NCI-H2196 treated with DMSO at 0.1 percent for 48 hours (cell line): ENCODE results near the gene TLR5.
"Not testable (repeated sequence)": the region's sequence is repeated elsewhere in the genome, so short reads cannot be mapped to it uniquely, and the experiment has no call there.

Source experiments
- DNase-seq: peaks from one replicate; lab custom pipeline; 2025; ENCODE audit not compliant: unreplicated experiment; lab: John Stamatoyannopoulos, UW

TLR5 gene, protein sequence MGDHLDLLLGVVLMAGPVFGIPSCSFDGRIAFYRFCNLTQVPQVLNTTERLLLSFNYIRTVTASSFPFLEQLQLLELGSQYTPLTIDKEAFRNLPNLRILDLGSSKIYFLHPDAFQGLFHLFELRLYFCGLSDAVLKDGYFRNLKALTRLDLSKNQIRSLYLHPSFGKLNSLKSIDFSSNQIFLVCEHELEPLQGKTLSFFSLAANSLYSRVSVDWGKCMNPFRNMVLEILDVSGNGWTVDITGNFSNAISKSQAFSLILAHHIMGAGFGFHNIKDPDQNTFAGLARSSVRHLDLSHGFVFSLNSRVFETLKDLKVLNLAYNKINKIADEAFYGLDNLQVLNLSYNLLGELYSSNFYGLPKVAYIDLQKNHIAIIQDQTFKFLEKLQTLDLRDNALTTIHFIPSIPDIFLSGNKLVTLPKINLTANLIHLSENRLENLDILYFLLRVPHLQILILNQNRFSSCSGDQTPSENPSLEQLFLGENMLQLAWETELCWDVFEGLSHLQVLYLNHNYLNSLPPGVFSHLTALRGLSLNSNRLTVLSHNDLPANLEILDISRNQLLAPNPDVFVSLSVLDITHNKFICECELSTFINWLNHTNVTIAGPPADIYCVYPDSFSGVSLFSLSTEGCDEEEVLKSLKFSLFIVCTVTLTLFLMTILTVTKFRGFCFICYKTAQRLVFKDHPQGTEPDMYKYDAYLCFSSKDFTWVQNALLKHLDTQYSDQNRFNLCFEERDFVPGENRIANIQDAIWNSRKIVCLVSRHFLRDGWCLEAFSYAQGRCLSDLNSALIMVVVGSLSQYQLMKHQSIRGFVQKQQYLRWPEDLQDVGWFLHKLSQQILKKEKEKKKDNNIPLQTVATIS

DNA sequence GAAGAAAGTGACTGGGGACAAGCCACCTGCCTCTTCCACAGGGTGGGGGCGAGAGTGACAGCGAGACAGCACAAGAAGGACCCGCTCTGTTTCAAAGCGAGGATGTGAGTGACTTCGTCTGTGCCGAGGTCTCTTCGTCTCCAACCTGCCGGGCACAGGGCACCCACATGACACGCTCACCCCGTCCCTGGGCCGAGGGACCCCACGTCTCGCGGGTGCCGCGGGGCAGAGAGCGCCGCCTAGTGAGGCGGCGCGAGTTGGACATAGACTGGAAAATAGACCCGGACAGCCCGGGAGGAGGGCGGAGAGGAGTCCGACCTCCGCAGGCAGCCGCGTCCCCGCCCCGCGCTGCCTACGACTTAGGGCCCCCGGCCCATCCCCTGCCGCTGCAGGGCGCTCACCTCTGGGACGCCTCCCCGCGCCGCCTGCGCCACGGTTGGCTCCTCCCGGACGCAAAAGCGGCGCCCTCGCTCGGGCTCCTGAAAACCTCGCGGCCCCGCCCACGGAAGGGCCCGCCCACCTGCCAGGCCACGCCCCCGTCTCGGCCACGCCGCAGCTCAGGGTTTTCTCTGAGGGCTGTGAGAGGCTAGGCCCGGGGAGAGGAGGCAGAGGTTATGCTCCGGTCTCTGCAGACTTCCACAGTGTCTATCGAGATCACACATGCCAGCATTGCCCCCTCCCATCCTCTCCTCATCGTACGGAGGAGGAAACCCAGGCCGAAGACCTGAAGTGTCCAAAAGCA lies at the start of gene TLR5:
TLR5 (minus strand) TSS at position 454 of the 742 bp plus-strand sequence. CDS start 30,217 bp downstream, outside the sequence.
- DNase-seq, result peak; percentile 62

DNA sequence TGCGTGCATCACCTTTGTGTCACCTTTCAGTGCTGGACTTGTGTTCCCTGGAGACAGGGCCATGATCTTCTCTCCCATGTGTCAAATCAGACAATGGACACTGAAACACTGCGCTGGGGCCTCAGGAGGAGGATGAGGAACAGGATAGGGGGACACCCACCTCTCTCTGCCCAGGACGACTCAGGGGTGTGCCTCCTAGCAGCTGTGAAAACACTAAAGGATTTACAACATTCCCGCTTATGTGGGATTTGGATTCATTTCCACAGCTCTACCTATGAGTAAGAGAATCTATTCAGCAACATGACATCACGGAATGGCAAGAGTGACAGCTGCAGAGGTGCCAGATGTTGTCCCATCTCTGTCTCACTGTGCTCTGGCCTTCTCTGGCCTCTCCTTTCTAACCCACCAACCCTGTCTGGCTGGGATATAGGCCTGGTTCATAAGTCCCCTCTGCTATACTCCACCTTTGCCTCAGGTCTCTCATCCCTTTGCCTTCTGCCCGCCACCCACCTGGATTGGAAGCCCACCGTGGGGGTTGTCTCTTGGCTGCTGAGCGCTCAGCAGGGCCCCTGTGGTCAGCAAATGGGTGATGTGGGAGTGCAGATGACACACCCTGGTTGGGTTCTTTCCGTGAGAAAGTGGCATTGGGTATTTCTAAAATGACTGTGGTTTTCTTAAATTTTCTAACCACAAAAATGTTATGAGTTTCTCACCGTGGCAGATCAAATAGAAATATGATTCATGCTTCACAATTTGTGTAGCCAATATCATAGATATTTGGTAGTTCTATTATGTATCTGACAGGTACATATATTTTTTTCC lies 47.1 kb upstream of the TLR5 start:
- no peak for DNase-seq

DNA sequence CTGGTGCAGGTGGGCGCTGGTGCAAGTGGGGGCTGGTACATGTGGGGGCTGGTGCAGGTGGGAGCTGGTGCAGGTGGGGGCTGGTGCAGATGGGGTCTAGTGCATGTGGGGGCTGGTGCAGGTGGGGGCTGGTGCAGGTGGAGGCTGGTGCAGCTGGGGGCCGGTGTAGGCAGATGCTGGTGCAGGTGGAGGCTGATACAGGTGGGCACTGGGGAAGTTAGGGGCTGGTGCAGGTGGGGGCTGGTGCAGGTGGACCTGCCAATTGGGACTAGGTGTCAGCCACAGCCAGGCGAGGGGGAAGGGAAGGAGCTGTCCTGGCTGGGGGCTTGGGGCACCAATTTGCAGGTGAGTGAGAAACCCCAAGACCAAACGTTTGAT lies 46.5 kb upstream of the TLR5 start:
- DNase-seq, result no peak

DNA sequence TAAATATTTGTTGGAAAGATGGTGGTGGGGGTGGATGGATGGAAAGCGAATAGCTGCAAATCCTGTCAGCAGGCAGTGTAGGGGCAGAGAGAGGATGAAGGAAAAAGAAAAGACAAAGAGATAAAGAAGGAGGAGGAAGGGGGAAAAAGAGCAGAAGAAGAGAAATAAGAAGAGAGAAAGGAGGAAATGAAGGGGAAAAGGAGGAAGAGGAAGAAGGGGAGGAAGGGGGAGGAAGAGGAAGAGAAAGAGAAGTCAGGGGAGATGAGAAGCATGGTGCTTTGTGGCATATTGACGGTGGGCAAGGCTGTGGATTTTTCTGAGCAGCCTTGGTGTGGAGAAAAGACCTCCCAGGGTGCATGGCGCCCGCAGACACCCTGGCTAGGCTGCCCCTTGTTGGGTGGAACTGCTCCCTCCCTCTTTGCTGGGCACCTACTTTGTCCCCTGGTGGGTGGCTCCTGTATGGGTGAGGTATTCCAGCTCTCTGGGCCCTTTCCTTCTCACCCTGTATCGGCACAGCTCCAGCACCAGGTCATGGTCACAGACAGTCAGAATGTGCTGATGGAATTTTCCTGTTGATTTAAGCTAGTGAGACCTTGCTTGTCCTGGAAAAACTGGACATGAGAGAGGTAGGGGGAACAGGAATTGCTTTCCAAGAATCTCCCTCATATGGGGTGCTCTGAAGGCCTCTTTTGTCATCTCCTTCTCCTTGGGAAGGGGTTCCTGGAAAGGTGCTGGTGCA lies 45.7 kb upstream of the TLR5 start:
- DNase-seq, result no peak

DNA sequence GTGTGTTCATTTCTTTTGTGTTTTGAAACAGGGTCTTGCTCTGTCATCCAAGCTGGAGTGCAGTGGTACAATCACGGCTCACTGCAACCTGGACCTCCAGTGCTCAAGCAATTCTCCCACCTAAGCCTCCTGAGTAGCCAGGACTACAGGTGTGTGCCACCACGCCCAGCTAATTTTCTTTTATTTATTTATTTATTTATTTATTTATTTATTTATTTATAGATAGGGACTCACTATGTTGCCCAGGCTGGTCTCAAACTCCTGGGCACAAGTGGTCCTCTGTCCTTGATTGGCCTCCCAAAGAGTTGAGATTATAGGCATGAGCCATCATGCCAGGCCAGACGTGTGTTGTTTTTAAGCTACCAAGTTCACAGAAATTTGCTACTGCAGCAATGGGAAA lies 43.8 kb upstream of the TLR5 start:
- no peak for DNase-seq

DNA sequence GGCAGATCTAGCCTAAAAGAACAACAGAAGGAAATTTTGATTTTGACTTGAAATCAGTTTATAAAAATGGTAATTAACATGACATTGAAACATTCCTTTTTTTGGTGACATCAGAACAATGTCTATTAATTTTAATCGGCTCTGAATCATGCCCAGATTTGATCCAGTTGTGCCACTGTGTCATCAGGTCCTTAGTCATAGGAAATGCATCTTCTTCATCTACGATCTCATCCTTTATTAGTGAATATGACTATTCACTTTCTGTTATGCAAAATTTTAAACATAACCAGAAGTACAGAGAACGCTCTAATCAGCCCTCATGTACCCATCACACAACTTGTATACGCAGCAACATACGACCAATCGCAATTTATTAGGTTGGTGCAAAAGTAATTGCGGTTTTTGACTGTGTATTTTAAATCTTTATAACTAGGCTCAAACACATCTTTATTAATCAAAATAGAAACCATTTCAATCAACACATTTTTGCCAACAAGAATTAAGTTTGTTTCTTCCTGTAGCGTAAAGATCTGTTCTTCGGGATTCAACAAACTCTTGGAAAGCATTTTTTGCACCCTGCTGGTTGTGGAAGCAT lies 40.3 kb upstream of the TLR5 start:
- DNase-seq, result no peak

DNA sequence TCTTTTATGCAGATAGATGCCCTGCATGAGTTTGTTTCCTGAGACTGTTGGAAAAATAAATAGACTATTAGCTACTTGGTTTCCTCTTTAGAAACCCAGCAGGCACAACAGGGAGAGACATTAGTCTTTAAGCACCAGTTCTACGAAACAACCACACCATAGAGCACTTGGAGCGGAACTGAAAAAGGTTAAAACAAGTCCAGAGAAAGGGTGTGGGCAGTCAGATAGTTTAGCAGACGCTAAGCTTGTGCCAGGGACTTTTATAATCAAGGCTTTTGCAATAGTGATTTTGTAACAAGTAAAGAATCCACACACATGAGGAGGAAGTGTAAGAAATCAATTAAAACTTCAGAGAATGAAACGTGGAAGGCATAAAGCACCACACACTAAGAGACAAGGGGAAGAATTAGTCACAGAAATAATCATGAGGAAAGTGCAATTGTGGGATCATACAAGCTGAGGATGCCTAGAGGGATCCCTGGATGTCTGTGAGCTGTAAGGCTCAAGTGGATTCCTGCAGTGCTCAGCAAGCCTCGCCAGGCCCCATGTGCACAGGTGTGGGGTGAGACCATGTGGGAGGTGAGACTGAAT lies 37.8 kb upstream of the TLR5 start:
- DNase-seq, result no peak

DNA sequence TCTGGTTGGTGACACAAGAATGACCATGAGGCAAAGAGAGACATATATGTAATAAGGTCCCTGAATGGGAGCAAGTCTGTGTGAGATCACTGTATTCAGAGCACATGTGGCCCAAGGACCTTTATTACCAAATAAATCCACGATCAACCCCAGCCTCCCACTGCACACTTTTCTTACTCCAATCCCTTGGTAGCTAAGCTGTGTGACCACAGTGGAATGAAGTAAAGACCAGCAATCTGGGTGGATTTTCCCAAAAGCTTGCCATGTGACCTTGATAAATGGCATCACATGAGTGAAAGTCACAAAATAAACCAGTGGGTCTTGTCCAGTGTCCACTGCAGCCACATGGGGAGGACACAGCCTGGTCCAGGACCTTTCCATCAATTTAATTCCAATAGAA lies 36.7 kb upstream of the TLR5 start:
- no peak for DNase-seq

DNA sequence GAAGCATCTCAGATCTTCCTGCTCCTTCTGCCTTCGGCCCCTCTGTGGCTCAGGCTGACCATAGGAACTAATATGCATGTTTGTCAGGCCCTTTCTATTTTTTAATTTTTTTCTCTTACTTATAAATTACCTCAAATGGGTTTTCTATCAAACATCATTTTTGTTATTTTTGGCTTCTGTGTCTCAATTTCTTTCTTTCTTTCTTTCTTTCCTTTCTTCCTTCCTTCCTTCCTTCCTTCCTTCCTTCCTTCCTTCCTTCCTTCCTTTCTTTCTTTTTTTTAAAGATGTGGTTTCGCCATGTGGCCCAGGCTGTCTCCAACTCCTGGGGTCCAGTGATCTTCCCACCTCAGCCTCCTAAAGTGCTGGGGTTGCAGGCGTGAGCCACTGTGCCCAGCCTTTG lies 36.2 kb upstream of the TLR5 start:
- DNase-seq, result no peak

DNA sequence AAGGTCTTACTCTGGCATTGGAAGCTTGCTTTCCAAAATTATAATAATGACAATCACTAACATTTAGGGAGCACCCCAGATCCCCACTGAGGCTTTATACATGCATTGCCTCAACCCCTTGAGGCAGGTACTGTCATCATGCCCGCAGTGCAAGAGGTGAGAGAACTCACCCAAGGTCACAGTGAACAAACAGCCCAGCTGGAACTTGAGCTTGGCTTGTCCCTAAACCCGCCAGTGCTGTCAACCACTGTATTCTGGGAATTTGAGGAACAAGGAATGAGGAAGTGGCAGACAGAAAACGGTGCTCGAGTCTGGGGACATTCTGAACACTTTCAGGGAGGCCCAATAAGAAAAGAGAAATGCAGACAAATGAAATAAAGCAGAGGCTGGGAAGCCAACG lies 34.6 kb upstream of the TLR5 start:
- DNase-seq, result no peak

DNA sequence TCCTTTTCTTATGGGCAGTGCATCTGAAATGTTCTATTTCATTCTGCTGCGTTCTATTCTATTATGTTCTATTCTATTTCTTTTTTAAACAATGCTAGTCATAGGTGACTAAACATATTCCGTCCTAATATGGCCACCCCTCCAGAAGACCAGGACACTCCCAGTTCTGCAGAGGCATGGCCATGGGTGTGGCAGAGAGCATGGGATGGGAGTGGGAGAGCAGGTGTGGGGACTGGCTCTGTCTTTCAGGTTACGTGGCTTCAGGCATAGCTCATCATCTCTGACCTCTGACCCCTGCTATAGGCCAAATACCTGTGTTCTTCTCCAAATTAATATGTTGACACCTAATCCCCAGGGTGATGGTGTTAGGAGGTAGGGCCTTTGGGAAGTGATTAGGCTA lies 33.4 kb upstream of the TLR5 start:
- no peak for DNase-seq

DNA sequence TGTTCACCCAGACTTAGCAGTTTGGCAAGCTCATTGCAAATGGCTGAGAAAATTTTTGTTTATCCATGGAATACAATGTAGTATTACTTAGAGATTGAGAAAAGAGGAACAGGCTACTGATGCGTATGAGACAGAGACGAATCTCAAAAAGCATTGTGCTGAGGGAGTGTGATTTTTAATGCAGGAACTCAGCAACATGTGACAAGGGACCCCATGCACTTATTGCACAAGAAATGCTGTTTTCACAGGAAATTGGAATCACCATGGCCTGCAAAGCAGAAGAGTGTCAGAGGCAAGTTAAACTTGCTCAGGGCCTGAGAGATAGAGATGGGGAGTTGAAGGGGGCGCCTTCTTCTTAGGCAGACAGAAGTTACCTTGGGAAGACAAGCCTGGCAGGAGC lies 32.6 kb upstream of the TLR5 start:
- DNase-seq, result no peak

DNA sequence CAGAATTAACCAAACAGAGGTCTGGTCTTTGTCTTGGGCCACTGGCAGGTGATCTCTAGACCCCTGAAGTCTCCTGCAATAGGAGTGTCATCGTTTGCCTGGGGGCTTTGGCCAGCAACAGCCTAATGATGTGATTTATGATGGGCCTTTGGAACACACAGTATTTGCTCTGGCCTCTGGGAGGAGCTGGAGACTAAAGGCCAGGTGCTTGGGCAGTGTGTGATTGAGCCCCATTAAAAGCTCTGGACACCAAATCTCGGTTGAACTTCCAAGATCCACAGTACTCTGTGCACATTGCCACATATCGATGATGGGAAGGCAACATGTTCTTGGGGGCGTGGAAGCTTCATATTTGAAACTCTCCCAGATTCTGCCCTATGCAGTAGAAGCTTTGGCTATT lies 32.0 kb upstream of the TLR5 start:
- DNase-seq, result no peak

DNA sequence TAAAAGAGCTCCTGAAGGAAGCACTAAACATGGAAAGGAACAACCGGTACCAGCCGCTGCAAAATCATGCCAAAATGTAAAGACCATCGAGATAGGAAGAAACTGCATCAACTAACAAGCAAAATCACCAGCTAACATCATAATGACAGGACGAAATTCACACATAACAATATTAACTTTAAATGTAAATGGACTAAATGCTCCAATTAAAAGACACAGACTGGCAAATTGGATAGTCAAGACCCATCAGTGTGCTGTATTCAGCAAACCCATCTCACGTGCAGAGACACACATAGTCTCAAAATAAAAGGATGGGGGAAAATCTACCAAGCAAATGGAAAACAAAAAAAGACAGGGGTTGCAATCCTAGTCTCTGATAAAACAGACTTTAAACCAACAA lies 26.4 kb upstream of the TLR5 start:
- not testable (repeated sequence) for DNase-seq

DNA sequence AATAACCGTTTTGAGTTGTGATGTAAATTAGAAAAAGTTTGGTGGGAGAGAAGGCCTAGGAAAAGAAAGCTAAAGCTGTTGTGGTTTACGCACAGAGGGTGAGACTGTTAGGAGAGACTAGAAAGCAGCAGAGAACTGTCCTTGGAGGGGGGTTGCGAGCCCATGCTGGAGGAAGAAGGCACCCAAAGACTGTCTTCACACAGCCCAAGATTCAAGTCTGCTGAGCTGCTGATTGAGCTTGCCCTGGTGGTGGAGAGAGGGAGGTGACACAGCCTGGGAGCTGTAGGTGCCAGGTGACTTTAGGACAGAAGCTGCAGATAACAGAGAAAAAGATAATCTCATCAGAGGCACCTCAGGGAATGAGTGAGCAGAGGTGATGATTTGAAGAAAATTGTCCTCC lies 18.3 kb upstream of the TLR5 start:
- no peak for DNase-seq

DNA sequence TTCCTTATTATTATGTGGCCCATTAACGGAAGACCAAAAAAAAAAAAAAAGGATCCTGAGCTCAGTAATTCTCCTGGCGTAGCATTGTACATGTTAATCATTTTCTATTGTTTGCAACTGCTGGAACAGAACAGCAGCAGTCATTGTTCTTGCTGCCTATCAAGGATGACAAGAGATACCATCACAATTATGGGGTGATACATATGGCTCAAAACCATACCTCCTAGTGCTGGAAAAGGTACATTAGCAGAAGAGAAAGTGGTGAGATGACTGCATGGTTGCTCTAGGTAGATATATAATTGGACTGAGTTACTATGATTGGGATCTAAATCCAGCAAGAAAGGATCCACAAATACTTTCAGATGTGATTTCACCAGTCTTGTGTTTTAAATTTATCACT lies 13.3 kb upstream of the TLR5 start:
- DNase-seq, result no peak

DNA sequence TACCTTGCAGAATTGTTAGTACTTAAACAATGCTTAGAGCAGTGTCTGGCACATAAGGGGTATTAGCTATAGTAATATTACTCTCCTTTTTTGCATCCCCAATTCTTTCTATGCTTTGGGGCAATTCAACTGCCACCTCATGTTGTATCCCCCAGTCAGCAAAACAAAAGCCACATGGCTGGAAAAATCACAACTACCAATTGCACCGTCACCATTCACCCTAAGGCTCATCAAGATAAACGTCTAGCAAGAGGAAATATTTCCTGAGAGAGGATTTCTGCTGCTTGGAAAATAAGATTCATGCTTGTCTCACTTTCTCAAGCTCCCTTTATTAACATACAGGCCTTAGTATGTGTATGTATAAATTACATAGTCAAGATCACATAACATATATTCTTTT lies 12.1 kb upstream of the TLR5 start:
- DNase-seq, result no peak

DNA sequence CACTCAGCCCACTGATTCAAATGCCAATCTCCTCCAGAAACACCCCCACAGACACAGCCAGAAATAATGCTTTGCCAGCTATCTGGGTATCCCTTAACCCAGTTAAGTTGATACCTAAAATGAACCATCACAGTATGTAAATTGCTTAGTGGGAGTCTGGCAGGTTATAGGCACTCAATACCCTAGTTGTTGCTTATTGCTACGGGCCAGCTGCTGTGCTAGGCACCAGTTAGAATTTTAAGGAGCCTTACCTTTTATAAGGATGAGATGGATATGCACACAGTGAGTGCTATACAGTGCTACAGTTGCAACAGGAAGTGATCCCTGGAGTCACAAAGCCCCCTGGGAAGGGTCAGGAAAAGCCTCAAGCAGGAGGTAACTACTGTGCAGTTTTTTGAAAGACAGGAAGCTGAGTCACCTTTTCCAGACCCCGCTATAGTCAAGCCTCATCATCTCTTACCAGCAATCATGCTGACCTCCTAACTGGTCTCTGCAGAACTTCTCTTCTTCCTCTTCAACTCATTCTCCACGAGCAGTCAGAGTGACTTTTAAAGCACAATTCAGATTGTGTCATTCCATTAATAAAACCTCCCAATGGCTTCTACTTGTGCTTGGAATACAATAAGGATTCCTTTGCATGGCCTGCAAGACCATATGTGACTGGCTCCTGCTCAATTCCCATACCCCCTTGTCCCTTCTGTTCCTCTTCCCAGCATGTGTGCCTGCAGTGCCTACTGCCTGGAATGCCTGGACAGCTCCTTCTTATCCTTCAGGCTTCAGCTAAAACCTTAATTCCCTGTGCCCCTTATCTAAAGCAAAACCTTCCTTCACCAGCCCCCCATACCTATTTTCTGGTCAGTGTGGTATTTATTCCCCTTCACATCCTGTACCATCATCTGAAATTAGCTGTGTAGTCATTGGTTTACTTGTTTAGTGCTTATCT lies 10.4 kb upstream of the TLR5 start:
- DNase-seq, result no peak
